GM19397 (cell line): ENCODE results near the gene PRICKLE1.
A peak's percentile ranks its signal among the peaks of the same experiment; 100 is the strongest.

Experiments
- ATAC-seq: cut with Tn5 transposase; IDR thresholded peaks from one replicate; pipeline ENCODE4 v1.9.1; 2021; ENCODE audit warnings: mild to moderate bottlenecking, moderate library complexity; ENCODE audit not compliant: unreplicated experiment

Gene PRICKLE1

GRCh38 chr12:42588524-42589464 lies 752 bp downstream of the PRICKLE1 start:
- peak; percentile 18 for ATAC-seq

GRCh38 chr12:42587601-42588523 lies 1.7 kb downstream of the PRICKLE1 start:
- ATAC-seq: no peak

- no peak for ATAC-seq
These were observed 3.3 kb downstream of the PRICKLE1 start for GRCh38 chr12:42586268-42586667.

GRCh38 chr12:42585841-42586216 lies 3.7 kb downstream of the PRICKLE1 start:
- no peak for ATAC-seq

- ATAC-seq: no peak
These were observed 4.2 kb downstream of the PRICKLE1 start for GRCh38 chr12:42585154-42585840.

- ATAC-seq: no peak
These were observed 4.9 kb downstream of the PRICKLE1 start for GRCh38 chr12:42584651-42585111.

- ATAC-seq: no peak
These were observed 6.5 kb downstream of the PRICKLE1 start for GRCh38 chr12:42583016-42583415.

- no peak for ATAC-seq
These were observed 7.0 kb downstream of the PRICKLE1 start for GRCh38 chr12:42582498-42582897.

GRCh38 chr12:42582050-42582449 lies 7.5 kb downstream of the PRICKLE1 start:
- no peak for ATAC-seq

GRCh38 chr12:42576374-42576773 lies 13.2 kb downstream of the PRICKLE1 start:
- ATAC-seq: no peak

- ATAC-seq: no peak
These were observed 13.8 kb downstream of the PRICKLE1 start for GRCh38 chr12:42575717-42576116.

GRCh38 chr12:42574851-42575266 lies 14.7 kb downstream of the PRICKLE1 start:
- ATAC-seq: no peak

- no peak for ATAC-seq
These were observed 18.1 kb downstream of the PRICKLE1 start for GRCh38 chr12:42571327-42572009.

GRCh38 chr12:42570076-42570475 lies 19.5 kb downstream of the PRICKLE1 start:
- ATAC-seq: no peak

GRCh38 chr12:42568952-42569915 lies 20.3 kb downstream of the PRICKLE1 start:
- ATAC-seq: peak; percentile 64

- no peak for ATAC-seq
These were observed 23.9 kb downstream of the PRICKLE1 start for GRCh38 chr12:42565633-42566032.

- ATAC-seq: no peak
These were observed 24.6 kb downstream of the PRICKLE1 start for GRCh38 chr12:42564996-42565395.

GRCh38 chr12:42564556-42564955 lies 25.0 kb downstream of the PRICKLE1 start:
- no peak for ATAC-seq

- ATAC-seq: no peak
These were observed 28.6 kb downstream of the PRICKLE1 start for GRCh38 chr12:42560977-42561376.
